Fibroblast of pulmonary artery (primary cell): Measurements from ENCODE around the gene GNB5.
"Not testable (repeated sequence)": the region's sequence is repeated elsewhere in the genome, so short reads cannot be mapped to it uniquely, and the experiment has no call there.

Source experiments
- DNase-seq: peaks from one replicate; pipeline ENCODE4 v3.0.0-alpha.2; 2010; ENCODE audit warnings: low read depth
- H3K4me3 ChIP-seq: replicated peaks from 2 replicates; pipeline ENCODE4 v1.5.1; 2011; ENCODE audit warnings: low read depth, mild to moderate bottlenecking, control low read depth, low read length, moderate library complexity
- TF ChIP-seq, protein P1 (sequence below): IDR thresholded peaks from 2 replicates; pipeline ENCODE4 v1.5.1; 2011; ENCODE audit warnings: mild to moderate bottlenecking, control low read depth, low read length, inconsistent platforms; ENCODE audit errors: missing control alignments

The GNB5 gene

DNA sequence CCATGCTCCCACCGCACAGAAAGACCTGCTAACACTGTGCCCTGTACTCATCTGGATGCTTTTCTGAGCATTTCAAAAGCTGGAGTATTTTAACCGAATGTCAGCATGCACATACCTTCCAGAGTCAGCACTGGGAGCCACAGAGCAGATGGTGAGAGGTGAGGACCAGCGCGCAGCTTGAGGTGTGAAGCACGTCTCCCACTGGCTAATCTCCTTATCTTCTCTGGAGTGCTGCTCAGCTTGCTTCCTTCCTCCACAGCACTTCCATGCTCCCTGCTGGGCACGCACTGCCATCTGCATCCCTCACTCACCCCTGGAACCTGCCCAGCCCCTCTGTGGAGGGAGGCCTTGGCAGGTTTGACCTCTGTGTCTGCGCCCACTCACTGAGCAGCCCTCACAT lies at the start of gene GNB5:
GNB5 (minus strand) TSS at position 186 of the 400 bp plus-strand sequence. CDS start 6,716 bp downstream, outside the sequence.
- TF ChIP-seq, protein P1, sequence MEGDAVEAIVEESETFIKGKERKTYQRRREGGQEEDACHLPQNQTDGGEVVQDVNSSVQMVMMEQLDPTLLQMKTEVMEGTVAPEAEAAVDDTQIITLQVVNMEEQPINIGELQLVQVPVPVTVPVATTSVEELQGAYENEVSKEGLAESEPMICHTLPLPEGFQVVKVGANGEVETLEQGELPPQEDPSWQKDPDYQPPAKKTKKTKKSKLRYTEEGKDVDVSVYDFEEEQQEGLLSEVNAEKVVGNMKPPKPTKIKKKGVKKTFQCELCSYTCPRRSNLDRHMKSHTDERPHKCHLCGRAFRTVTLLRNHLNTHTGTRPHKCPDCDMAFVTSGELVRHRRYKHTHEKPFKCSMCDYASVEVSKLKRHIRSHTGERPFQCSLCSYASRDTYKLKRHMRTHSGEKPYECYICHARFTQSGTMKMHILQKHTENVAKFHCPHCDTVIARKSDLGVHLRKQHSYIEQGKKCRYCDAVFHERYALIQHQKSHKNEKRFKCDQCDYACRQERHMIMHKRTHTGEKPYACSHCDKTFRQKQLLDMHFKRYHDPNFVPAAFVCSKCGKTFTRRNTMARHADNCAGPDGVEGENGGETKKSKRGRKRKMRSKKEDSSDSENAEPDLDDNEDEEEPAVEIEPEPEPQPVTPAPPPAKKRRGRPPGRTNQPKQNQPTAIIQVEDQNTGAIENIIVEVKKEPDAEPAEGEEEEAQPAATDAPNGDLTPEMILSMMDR: no peak

DNA sequence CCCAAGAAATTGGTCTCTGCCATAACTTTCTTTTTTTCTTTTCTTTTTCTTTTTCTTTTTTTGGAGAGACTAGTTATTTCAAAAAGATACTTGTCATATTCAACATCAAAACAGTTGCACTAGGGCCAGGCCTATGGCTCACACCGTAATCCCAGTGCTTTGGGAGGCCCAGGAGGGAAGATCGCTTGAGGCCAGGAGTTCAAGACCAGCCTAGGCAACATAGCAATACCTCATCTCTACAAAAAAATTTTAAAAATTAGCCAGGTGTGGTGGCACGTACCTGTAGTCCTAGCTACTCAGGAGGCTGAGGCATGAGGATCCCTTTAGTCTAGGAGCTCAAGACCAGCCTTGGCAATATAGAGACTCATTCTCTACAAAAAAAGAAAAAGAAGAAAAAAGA lies 49.0 kb upstream of the GNB5 start:
- DNase-seq: no peak
- TF ChIP-seq, protein P1: no peak
- no peak overlapping the region for H3K4me3 ChIP-seq

More for the DNA sequence above, at the start of gene GNB5:
- DNase-seq: no peak
- H3K4me3 ChIP-seq: no peak within 1 kb of the TSS

DNA sequence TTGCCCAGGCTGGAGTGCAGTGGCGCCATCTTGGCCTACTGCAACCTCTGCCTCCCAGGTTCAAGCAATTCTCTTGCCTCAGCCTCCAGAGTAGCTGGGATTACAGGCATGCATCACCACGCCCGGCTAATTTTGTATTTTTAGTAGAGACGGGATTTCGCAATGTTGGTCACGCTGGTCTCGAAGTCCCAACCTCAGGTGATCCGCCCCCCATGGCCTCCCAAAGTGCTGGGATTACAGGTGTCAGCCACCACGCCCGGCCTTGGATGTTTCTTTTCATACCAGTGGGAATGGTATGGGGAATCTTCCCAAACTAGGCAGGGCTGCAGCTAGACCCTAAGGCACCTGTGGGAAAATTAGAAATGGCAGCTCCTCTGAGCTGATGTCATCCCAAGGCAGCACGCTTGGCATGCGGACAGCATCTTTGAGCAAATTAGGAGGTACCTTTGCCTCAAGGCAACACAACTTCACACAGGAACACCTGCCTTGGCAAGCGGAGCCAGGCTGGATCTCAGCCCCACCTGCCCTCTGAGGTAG lies 47.9 kb upstream of the GNB5 start:
- not testable (repeated sequence) for DNase-seq, H3K4me3 ChIP-seq

DNA sequence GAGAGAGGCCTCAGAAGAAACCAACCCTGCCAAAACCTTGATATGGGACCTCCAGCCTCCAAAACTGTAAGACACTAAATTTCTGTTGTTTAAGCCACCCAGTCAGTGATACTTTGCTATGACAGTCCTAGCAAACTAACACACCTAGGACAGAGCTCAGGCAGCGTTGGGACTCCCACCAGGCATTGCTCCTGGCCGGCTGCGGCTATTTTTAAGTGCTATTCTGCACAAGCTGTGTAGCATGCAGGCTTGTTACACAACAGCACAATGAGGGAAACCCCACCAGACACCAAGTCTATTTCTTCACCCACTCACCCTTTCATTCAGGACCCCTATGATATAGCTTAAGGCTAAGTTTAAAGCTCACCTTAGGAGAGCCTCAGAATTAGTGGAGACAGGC lies 47.0 kb upstream of the GNB5 start:
- TF ChIP-seq, protein P1: no peak
- no peak overlapping the region for H3K4me3 ChIP-seq
- DNase-seq: no peak

DNA sequence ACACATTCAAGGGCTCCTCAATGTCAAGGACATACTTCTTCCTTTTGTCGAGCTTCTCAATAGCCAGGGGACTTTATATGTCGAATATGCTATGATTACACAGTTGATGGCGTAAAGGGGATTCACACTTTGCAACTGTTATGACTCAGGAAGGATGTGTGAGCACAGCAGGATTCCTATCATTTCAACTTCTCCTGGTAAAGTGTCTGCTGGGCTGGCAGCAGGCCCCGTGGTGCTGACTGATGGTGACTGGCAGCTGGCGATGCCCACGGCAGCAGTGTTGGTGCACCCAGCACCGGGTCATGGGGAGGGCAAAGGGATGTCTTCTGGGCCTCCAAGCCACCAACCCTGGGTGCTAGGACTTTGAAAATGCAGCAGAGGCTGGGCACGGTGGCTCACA lies 44.8 kb upstream of the GNB5 start:
- DNase-seq: no peak
- H3K4me3 ChIP-seq: no peak overlapping the region
- TF ChIP-seq, protein P1: no peak

DNA sequence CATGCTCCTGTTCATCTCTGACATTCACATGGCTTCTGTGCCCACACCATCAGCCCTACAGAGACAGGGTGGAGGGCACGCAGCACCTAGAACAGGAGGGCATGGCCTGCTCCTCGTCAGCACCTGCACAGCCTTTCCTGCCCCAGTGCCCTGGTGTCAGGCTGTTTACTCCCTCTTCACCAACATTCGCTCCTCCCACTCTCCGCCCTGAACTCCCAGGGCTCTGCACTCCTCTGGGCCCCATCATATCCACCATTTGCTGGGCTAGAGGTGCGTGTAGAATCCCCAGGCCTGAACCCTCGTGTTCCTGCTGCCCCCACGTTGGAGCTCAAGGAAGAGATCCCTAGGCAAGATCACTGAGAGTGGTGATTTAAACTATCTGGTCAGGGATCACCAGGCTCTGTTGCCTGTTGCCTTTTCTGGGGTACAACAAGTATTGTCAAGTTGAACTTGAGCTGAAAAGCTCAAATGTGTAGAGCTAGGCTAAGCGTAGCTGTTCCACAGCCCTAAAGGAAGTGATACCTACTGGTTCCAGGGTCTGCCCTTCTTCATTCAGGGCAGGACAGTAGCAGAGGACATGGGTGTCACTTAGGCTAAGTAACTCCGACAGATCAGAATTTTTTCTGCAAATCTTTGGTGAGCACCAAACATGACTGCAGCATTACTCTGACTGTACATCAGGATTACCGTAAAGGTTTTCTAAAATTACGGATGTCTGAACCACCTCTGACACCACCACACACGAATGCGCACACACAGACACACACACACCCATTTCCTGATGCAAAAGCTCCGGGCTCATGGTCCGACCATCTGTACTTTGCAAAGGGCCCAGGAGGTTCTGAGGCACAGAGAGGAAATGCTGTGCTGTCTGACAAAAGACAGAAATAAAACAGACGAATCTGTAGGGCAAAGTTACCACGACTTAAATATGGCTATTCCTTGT lies 43.7 kb upstream of the GNB5 start:
- TF ChIP-seq, protein P1: no peak
- H3K4me3 ChIP-seq: no peak overlapping the region
- no peak for DNase-seq

DNA sequence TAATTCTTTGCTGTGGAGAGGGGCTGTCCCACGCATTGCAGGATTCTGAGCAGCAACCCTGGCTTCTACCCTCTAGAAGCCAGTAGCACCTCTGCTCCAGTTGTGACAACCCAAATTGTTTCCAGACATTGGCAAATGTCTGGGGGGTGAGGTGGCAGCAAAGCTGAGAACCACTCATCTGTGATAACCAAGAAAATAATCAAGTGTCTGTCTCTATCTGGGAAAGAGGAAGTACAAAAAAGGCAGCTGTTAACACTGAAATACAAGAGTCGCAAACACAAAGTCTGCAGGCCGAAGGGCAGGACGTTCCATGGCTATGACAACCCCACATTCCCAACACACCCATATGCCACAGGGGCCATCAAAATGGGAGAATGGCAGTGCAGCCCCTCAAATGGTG lies 42.2 kb upstream of the GNB5 start:
- TF ChIP-seq, protein P1: no peak
- no peak overlapping the region for H3K4me3 ChIP-seq
- no peak for DNase-seq
